ENCODE results near the gene SCGB3A1.

DNA sequence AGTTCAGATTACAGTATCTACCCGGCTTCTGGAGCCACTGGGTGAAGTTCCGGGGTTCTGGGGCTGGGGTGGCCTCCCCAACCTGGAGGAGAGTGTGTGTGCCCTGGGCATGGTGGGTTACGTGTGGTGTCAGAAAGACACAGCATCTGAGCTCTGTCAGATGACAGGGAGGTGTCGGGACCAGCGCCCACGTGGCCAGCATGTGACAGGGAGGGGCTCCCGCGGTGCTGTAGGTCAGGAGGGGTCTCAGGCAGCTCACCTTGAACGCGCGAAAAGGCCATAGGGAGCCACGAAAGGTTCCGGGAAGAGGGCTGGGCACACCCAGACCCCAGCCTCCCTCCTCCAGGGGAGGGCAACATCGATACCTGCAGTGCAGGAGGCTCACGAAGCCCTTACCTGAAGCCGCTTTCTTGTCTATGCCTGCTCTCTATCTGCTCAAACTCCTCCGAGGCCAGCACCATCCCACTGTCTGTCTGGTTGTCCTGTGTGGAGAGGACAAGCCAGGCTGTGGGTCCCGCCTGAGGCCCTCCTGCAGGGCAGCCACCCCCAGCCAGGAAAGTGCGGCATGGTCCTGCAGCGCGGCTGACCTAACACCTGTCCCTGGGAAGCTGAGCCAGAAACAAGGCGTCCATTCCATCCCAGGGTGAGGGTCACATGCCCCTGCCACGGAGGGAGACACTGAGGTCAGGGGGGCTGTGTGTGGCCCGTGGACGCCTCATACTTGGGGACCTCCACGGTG, 17.4 kb upstream of the SCGB3A1 start:
- no peak for TF ChIP-seq CTCF (IDR thresholded peaks at IDR 0.05)
- no peak for TF ChIP-seq POLR2A (IDR thresholded peaks at IDR 0.05)
